Sigmoid colon (tissue), 7 donors: ENCODE data around the gene POLDIP2. TPM values are rescaled to one million over a fixed set of nuclear protein-coding genes. Genes with fewer than 3 reads are reported as not detected.

Experiments used
- DNase-seq: peaks from one replicate; pipeline ENCODE4 v3.0.0-alpha.2; 2019
- H3K27ac ChIP-seq, 4 donors: fragments of 200-600 bp; sonication (generic); one replicate each; pipeline ENCODE4 v1.5.1; 2016 to 2019; ENCODE audit warnings: mild to moderate bottlenecking in 1 of 4
- H3K27me3 ChIP-seq, 3 donors: fragments of 200-600 bp; sonication (generic); one replicate each; pipeline ENCODE4 v1.5.1; 2019; ENCODE audit warnings: mild to moderate bottlenecking in 1 of 3
- H3K36me3 ChIP-seq, 4 donors: fragments of 200-600 bp; sonication (generic); one replicate each; pipeline ENCODE4 v1.5.1; 2016 to 2019
- H3K4me1 ChIP-seq, 4 donors: fragments of 200-600 bp; sonication (generic); one replicate each; pipeline ENCODE4 v1.5.1; 2017 to 2019
- H3K4me3 ChIP-seq, 4 donors: fragments of 200-600 bp; sonication (generic); one replicate each; pipeline ENCODE4 v1.5.1; 2017 to 2019; ENCODE audit warnings: mild to moderate bottlenecking in 2 of 4, moderate library complexity in 1 of 4
- H3K9me3 ChIP-seq, 4 donors: fragments of 200-600 bp in 3 of 4; sonication (generic) in 3 of 4; one replicate each; pipeline versions ENCODE4 v1.5.1 to v1.6.1; 2013 to 2019
- CTCF ChIP-seq, 4 experiments: fragments of 450-650 bp in 3 of 4; fragments of 200-600 bp in 1 of 4; IDR thresholded peaks; one replicate each; pipeline ENCODE4 v1.5.1; 2016 to 2019; ENCODE audit warnings: antibody characterized with exemption in 4 of 4, mild to moderate bottlenecking in 3 of 4, moderate library complexity in 2 of 4
- EP300 ChIP-seq, 4 donors: sonication (generic); formaldehyde crosslinking; IDR thresholded peaks; one replicate each; pipeline ENCODE4 v1.6.1; 2017; ENCODE audit warnings: antibody characterized with exemption in 4 of 4
- POLR2A ChIP-seq, 2 donors: fragments of 450-650 bp; IDR thresholded peaks; one replicate each; pipeline ENCODE4 v1.6.1; 2016; ENCODE audit warnings: antibody characterized with exemption in 2 of 2, mild to moderate bottlenecking in 2 of 2, moderate library complexity in 2 of 2
- POLR2AphosphoS5 ChIP-seq, 4 donors: sonication (generic); formaldehyde crosslinking; IDR thresholded peaks; one replicate each; pipeline ENCODE4 v1.6.1; 2017; ENCODE audit warnings: antibody characterized with exemption in 4 of 4
- WGBS, 2 donors: extraction: QIAGEN DNeasy Blood & Tissue Kit; methylation state at CpG; one replicate each; pipeline ENCODE4 v1.1.7; 2013; 5-methylcytosine and 5-hydroxymethylcytosine counted together
- intact Hi-C: fragments of 100-400 bp; cut with DNase I; formaldehyde crosslinking; loops from one replicate; pipeline ENCODE4 v1.15.1; 2023
- polyA plus RNA-seq, 3 donors: library from polyadenylated mRNA; stranded (reverse); fragments of 200-250 nt; gene quantifications; one replicate each; pipeline ENCODE4 v1.2.3, GENCODE V29; 2013
- total RNA-seq, 4 donors: library from RNA; depleted of rRNA; stranded (reverse); fragments of >200 nt; gene quantifications; one replicate each; pipeline ENCODE4 v1.1.0, GENCODE V29; 2016
- donor health status: healthy with polysubstance abuse.
- donor health status: Bipolar disorder and iron deficiency.
- donor health status: healthy.

Gene POLDIP2
- total and polyA plus RNA-seq, 7 donors: 55.8 to 80.5 (median 65.6) TPM

- Histone ChIP-seq H3K9me3 (no peaks in the 10 kb centered on the region), H3K4me1 (no peaks in the 10 kb centered on the region), H3K27me3 (no peaks in the 10 kb centered on the region), H3K36me3 (peaks cover 0 to 59% (median 17%) of the 10 kb centered on the region in 4 donors), H3K4me3 (no peak overlapping the region), H3K27ac (no peak overlapping the region)
- TF ChIP-seq CTCF (IDR thresholded peaks at IDR 0.05) (no peak), POLR2AphosphoS5 (IDR thresholded peaks at IDR 0.05) (no peak), POLR2A (IDR thresholded peaks at IDR 0.05) (no peak), EP300 (IDR thresholded peaks at IDR 0.05) (no peak)
- DNase-seq: no peak
- WGBS, 2 donors: 76% methylated on average over 6 of the region's 6 CpGs
- intact Hi-C loops: no loop called here
Observed at GRCh38 chr17:28398280-28398981, 41.1 kb upstream of the POLDIP2 start.

- Histone ChIP-seq H3K9me3 (no peaks in the 10 kb centered on the region), H3K27me3 (no peaks in the 10 kb centered on the region), H3K4me3 (no peak overlapping the region), H3K36me3 (peaks cover 2 to 64% (median 17%) of the 10 kb centered on the region in 4 donors), H3K4me1 (no peaks in the 10 kb centered on the region), H3K27ac (no peak overlapping the region)
- WGBS, 2 donors: 79 to 86% methylated on average over 7 of the region's 7 CpGs
- intact Hi-C loops: no loop called here
- TF ChIP-seq CTCF (IDR thresholded peaks at IDR 0.05) (no peak), POLR2A (IDR thresholded peaks at IDR 0.05) (no peak), POLR2AphosphoS5 (IDR thresholded peaks at IDR 0.05) (no peak)
- no peak for DNase-seq
Observed at GRCh38 chr17:28397687-28398279, 40.5 kb upstream of the POLDIP2 start.

- Histone ChIP-seq H3K27me3 (no peaks in the 10 kb centered on the region), H3K9me3 (no peaks in the 10 kb centered on the region), H3K4me3 (no peak overlapping the region), H3K4me1 (no peaks in the 10 kb centered on the region), H3K36me3 (peaks cover 4 to 69% (median 17%) of the 10 kb centered on the region in 4 donors), H3K27ac (no peak overlapping the region)
- intact Hi-C loops: no loop called here
- TF ChIP-seq EP300 (IDR thresholded peaks at IDR 0.05) (no peak), CTCF (IDR thresholded peaks at IDR 0.05) (no peak), POLR2A (IDR thresholded peaks at IDR 0.05) (no peak)
- no peak for DNase-seq
- whole genome bisulfite sequencing, 2 donors: 97 to 99% methylated on average over 3 of the region's 3 CpGs
Observed at GRCh38 chr17:28397275-28397674, 39.9 kb upstream of the POLDIP2 start.

- H3K27me3 ChIP-seq: no peaks in the 10 kb centered on the region
- peaks cover 4 to 71% (median 16%) of the 10 kb centered on the region in 4 donors for H3K36me3 ChIP-seq
- no peak overlapping the region for H3K27ac ChIP-seq
- 64 to 89% methylated on average over 6 of the region's 6 CpGs for WGBS, 2 donors
- H3K9me3 ChIP-seq: no peaks in the 10 kb centered on the region
- H3K4me1 ChIP-seq: no peaks in the 10 kb centered on the region
- no peak for DNase-seq
- TF ChIP-seq CTCF (IDR thresholded peaks at IDR 0.05) (no peak), EP300 (IDR thresholded peaks at IDR 0.05) (no peak), POLR2AphosphoS5 (IDR thresholded peaks at IDR 0.05) (no peak), POLR2A (IDR thresholded peaks at IDR 0.05) (no peak)
- intact Hi-C loops: no loop called here
- no peak overlapping the region for H3K4me3 ChIP-seq
Observed at GRCh38 chr17:28396635-28397239, 39.4 kb upstream of the POLDIP2 start.
